GM18517 (cell line): ENCODE data around the gene IFIT5.
"Not testable (repeated sequence)": the region's sequence is repeated elsewhere in the genome, so short reads cannot be mapped to it uniquely, and the experiment has no call there.

Source experiments
- ATAC-seq: cut with Tn5 transposase; IDR thresholded peaks from one replicate; pipeline ENCODE4 v1.9.1; 2021; ENCODE audit warnings: mild to moderate bottlenecking, moderate library complexity; ENCODE audit not compliant: unreplicated experiment

The IFIT5 gene, protein sequence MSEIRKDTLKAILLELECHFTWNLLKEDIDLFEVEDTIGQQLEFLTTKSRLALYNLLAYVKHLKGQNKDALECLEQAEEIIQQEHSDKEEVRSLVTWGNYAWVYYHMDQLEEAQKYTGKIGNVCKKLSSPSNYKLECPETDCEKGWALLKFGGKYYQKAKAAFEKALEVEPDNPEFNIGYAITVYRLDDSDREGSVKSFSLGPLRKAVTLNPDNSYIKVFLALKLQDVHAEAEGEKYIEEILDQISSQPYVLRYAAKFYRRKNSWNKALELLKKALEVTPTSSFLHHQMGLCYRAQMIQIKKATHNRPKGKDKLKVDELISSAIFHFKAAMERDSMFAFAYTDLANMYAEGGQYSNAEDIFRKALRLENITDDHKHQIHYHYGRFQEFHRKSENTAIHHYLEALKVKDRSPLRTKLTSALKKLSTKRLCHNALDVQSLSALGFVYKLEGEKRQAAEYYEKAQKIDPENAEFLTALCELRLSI

DNA sequence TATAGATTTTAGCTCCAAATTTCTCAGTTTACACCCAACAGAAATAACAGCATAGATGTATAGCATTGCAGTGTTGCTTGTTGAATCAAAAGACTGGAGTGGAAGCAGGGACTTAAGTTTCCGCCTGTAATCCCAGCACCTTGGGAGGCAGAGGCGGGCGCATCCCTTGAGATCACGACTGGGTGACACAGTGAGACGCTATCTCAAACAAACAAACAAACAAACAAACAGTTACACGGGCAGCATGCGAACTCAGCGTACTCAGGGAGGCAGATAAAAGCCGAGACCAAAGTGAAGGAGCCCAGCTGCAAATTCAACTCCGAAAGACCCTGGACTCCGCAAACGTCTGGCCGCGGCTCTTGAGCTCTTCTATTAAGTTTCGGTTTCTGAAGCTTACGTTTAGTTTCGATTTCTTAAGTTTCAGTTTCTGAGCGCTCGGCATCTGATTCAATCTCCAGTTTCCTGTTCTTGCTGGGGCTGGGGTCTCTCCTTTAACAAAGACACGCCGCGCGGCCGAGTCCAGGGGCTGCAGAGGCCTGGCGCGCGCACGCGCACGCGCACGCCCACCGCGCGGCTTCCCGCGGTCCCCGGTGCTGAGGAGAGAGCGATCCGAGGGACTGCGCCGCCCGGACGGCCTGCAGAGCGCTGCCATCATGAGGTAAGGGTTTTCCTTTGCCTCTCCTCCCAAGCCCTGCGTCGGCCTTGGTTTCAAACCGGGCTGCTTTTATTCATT, at the start of gene IFIT5:
TSS of gene IFIT5 (plus strand) at position 423 of the 733 bp plus-strand sequence. CDS start at position 654, 231 bp downstream.
- ATAC-seq = peak; percentile 88

DNA sequence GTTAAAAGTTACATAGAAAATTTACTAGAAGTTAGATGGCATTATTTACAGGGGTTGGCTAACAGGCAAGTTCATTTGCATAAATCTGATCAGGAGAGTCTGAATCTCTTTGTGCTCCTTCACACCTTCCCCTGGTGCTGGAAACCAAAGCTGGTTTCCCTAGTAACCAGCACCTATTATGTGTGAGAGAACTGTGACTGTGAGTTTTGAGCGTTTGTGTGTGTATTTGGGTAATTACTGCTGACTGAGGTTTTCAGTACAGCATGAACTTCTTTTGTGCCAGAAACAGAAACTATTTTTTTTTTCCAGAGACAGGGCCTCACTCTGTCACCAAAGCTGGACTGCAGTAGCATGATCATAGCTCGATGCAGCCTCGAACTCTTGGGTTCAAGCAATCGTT, 46.8 kb upstream of the IFIT5 start:
- ATAC-seq = peak; percentile 83

DNA sequence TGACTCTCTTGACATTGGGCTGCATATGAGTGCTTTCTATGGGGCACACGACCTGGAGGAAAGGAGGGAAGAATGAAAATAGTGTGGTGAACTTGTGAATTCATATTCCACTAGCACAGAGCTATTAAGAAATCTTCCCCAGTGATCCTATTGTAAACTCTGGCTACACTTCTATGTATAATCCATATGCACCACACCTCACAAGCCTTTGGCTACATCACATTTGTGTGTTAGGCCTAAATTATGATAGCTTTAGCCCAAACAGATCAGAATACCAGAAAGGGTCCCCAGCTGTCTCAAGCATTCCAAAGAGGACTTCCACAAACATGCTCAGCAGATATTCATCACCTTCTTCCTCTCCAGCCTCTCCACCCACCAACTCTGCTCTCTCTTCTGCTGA, 46.2 kb upstream of the IFIT5 start:
- no peak for ATAC-seq

DNA sequence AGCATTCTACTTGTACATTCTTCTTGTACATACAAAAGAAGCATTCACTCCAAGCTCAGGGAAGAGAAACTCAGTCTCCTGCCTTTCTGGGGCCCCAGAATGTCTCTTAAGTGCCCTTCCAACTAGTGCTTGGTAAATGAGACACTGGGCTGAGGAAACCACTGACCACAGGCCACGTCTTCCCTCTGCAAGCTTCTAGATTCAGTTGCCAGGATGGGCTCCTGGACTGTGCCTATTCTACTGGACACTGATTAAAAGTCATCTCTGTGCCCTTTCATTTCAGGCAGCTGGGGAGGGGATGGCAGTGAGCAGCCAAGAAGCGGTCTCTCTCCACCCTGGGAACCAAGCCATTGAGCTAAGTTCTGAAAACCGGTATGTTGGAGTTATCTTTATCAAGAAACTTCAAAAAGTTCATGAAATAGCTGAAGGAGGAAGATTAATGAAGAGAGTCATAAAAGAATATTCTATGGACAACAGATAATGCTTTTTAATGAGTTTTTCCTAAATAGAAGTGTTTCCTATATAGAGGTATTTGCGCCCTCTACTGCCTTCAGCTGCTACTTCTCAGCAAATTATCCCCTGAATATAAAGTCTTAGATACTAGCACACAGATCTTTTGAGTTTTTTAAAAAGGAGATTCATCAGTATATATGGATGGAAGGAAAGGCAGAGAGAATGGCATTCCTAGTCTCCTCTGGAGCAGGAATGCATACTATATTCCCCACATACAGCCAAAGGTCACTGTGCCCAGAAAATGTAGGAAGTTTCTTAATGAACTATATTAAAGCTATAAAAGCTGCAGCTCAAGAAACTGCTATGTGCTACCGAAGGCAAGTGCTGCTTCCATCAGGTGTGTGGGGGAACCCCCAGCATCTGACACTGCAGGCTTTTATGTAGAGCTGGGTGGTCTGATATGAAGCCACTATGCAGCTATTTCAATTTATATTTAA, 44.9 kb upstream of the IFIT5 start:
- no peak for ATAC-seq

DNA sequence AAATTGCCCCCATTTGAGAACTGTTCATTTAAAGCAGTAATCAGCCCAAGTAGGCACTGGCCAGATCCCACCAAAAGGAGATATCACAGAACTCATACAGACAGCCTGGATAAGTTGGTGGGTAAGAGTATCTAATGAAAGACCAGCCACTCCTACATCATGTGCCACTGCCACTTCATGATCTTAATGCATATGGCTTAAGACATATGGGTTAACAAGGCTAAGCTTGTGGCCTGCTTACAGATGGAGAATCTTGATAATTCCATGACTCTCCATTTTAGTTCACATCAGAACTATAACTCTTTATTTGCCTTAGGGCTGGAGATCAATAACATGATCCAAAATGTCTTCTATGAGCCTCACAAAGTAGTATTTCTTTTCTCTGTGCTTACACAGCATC, 43.3 kb upstream of the IFIT5 start:
- no peak for ATAC-seq

DNA sequence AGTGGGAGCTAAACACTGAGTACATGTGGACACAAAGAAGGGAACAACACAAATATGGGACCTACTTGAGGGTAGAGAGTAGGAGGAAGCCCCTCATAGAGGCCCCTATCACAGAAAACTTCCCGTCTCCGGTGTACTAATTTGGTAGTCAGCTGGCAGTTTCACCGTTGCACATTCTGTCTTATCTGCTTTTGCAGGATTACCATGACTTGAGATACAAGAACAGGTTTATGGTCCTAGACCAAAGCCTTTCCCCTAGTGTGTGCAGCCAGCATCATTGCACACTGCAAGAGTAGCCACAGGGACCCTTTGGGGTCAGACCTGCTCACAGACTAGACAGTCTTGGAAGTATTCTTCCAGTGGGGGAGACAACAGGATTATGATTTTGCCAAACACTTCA, 42.4 kb upstream of the IFIT5 start:
- no peak for ATAC-seq

DNA sequence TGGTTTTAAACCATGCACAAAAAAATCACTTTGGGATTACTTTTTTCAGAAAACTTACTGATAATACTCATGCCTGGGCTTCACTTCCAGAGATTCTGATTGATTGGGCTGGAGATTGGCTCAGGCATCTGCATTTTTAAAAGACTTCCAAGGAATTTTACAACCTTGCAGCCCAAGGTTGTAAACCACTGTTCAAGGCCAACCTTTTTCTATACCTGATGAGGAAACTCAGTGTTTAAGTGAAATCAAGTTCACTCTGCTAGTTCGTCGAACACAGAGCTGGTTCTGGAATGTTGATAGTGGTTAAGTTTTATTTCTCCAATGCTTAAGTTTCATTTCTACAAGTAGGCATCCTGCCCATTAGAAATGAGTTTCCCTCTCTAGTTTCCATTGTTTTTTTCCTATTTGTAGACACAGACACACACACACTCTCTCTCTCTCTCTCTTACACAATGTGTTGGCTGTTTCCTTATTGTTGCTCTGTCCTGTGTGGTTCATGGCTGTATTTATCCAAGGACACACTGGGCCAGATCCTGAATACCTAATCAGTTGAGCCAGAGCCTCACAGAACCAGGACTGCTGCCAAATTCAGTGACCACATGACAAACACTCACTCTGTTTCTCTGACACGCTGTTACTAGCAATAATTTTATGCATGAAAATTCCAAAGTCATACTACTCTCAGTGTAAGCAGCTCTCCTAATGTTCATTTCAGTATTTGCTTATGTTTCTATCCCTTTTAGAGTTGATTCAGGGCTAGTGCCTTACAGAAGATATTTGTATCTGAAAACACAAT, 40.3 kb upstream of the IFIT5 start:
- no peak for ATAC-seq

DNA sequence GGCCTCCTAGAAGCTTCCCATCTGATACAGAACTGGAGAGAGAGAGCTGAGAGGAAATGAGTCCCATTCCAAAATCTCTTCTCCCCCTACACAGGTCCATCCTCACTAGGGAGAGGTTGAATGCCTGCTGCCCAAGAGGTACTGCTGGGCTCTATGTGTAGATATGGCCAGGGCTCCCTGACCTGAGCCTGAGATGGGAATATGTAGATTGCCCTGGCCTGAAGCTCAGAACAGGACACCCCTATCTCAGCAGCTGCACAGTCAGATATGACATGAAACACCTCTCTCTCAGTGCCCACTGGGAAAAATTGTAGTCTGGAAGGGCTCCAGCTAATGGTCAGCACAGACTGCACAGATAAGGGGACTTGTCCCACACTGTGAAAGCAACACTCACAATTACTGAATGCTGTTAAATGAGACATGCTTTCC, 39.6 kb upstream of the IFIT5 start:
- ATAC-seq = no peak

DNA sequence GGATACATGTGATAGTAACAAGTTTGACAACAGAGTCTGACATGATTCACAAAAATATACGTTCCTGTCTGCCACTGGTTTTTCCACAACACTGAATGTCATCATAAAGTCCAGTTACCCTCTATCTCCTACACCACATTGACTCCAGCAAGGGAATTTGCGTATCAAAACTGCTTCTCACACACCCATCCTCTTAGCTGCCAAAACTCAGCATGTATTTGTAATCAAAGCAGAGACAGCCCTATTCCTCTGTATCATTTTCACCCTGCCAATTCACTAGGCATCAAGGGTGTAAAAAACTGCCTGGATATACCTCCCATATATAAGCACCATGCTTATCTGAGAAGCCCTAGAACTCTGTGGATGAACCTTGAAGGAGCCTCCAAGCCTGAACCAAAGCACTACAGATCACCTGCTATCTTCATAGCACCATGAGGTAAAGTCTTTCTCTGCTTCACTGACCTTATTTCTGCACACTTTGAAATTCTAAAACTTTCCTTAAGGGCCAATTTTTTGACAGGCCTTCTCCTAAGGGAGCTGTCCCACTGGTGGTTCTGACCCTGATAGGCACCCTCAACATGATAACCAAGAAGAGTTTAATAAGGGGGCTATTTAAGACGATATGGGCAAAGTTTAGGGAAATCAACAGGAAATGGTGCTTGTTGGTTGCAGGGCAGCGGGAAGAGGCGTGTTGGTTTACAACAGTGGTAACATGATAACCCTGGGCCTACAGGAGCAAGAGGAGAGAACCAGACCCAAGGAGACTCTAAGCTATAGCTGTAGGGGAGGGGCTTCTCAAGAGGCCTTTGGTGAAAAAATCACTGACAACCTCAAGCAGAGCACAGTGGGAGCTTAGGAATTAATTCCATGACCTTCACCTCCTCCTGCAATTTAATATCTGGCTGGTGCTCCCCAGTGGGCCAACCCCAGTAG, 36.4 kb upstream of the IFIT5 start, which contains the start of gene IFIT1B:
TSS of gene IFIT1B (plus strand) at position 352 of the 933 bp plus-strand sequence. CDS start at position 432, 80 bp downstream.
- ATAC-seq = no peak

DNA sequence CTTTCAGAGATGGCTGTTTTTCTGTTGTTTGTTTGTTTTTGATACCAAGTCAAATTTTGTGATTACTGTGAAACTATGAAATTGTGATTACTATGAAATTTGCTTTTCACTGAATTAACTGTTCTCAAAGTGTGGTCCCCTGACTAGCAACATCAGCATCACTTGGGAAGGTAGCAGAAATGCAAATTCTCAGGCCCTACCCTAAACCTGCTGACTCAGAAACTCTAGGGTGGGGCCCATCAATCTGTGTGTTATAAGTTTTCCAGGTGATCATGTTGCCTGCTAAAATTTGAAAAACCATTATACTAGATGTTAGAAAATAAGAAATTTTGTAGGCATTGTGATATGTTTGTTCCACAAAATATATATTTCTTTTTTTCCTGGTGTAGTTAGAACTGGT, 35.3 kb upstream of the IFIT5 start:
- no peak for ATAC-seq

DNA sequence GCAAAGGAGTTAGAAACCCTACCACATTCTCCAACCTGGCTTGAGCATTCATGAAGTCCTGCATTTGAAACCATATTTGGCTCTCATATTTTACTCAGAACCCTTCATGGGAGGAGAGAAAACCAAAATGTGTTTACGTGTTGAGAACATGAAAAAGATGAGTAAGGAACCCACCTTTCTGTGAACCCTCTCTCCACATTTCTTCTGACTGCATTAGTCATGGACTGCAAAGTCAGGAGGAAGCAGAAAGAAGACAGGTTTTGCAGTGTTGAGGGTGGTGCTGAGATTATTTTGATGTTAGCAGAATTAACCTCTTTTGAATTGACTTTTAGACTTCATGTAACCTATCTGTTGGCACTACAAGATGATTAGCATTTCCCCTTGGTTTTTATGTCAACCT, 31.6 kb upstream of the IFIT5 start:
- no peak for ATAC-seq

DNA sequence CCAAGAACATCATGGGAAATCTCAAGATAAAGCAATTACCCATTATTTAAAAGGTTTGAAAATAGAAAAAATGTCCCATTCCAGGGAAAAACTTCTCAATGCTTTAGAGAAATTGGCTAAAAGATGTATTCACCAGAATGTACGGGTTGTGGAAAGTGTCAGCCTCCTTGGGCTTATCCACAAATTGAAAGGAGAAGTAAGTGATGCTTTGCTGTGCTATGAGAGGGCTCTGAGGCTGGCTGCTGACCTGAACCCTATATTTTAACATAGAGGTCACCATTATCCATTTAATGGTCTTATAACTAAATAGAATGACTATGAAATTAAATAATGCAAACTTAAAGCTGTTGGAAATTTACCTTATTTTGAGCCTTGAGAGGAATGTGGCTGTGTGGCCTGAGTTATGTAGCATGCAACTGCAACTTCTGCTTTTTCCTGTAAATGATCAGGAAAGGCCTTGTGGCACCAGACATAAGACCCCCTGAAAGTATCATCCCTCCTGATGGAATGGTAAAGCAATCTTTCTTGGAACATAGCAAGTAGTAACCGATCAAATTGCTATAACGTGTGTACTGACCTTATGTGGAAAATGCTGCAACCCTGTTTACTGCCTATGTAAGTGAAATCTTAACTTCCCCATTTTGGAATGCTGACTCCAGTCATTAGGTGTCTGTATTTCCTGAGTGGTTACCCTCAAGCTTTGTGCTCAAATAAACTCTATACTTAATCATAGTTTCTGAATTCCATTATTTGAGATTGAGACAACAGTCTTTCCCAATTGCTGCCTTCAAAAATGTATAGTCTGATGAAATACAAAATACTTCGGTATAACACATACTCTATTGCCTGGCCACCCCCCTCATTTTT, 29.7 kb upstream of the IFIT5 start:
- no peak for ATAC-seq

DNA sequence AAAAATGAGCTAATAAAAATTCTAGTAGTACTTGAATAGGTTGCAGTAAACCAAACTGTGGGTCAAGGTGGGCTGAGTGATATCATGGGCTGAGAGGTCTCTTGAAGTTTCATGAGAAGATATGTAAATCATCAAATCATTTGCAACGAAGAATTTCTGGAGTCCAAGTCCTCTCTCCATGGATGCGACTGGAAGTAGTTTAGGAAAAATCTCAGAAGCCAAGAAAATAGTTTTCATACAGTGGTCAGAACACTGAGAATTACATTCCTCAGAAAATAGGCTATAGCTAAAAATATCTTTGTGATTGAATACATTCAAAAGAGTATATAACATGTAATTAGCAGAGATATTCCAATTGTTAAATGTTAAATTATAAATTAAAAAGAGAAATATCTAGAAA, 25.6 kb upstream of the IFIT5 start:
- no peak for ATAC-seq

DNA sequence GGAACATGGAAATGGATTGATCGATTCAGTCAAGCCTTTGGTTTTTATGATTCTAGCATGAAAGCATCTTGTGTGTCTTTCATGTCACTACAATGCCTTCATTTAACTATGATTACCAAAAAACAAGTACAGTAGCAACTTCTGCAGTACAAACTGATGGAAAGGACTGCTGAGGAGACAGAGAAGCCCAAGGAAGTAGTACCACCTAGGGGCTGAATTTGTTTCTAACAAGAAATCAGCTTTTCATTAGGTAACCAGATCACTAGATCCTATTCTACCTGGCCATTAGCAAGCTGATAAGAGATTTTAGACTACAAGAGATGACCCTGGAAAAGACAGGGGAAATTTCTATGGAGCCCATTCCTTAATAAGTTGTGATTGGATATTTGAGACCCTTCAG, 25.1 kb upstream of the IFIT5 start:
- ATAC-seq = no peak

DNA sequence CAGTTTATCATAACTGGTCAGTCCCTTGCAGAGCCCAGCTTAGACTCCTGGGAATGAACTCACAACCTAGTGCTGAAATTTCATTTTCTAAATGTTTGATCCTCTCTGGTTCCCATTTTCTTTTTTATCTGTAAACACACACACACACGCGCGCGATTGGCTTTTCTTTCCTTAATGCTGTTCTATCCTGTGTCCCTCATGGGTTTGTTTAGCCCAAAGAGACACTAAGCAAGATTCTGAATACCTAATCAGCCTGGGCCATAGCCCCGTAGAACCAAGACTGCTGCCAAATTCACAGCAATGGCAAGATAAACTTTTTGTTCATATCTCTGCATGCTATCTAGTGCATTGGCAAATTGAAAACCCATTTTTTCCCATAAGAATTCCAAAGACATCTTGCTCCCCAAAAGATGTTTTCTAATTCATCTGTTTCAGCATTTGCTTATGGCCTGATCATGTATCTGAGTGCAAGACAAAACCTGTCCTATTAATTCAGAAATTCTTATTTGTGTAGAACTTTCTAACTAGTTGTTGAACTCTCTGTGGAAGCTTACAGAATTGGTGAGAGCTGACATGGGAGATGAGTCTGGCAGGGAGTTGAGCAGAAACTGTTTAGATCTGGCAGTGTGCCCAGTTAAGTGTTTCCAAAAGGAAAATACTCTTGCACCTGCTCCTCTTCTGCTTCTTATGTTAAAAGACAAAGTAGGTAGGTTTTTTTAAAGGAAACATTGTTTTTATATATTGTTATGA, 23.7 kb upstream of the IFIT5 start:
- ATAC-seq = no peak

DNA sequence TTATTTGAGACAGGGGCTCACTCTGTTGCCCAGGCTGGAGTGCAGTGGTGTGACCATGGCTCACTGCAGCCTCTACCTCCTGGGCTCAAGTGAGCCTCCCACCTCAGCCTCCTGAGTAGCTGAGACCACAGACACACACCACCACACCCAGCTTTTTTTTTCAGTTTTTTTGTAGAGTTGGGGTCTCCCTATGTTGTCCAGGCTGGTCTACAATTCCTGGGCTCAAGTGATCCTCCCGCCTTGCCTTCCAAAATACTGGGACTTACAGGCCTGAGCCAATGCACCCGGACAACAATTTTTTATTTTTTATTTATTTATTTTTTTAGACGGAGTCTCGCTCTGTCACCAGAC, 23.2 kb upstream of the IFIT5 start:
- ATAC-seq = not testable (repeated sequence)
